ENCODE results near the gene PCGF3.
"Not testable (repeated sequence)": the region's sequence is repeated elsewhere in the genome, so short reads cannot be mapped to it uniquely, and the experiment has no call there.

The PCGF3 gene

GRCh38 chr4:803884-804283 lies 98.3 kb downstream of the PCGF3 start:
- DNase-seq = no peak

- DNase-seq = no peak
Observed at GRCh38 chr4:804804-805203, 99.2 kb downstream of the PCGF3 start.

- DNase-seq = not testable (repeated sequence)
Observed at GRCh38 chr4:806979-807378, 101.3 kb downstream of the PCGF3 start.

- no peak for DNase-seq
Observed at GRCh38 chr4:807792-808191, 102.2 kb downstream of the PCGF3 start.

- DNase-seq = no peak
Observed at GRCh38 chr4:808860-809570, 103.4 kb downstream of the PCGF3 start.

- no peak for DNase-seq
Observed at GRCh38 chr4:813900-814299, 108.3 kb downstream of the PCGF3 start.

- DNase-seq = no peak
Observed at GRCh38 chr4:814312-814850, 108.7 kb downstream of the PCGF3 start.

GRCh38 chr4:815464-816146 lies 110.0 kb downstream of the PCGF3 start:
- DNase-seq = no peak

- no peak for DNase-seq
Observed at GRCh38 chr4:818106-818921, 112.7 kb downstream of the PCGF3 start.

- DNase-seq = no peak
Observed at GRCh38 chr4:819401-820229, 114.0 kb downstream of the PCGF3 start.

Measured in stimulated activated CD4-positive, alpha-beta T cell treated with anti-CD3 and anti-CD28 coated beads, Interleukin-2, amount 100 ng/mL, for 48 hours (primary cell).